AG04450 (cell line): ENCODE results near the gene UNC5A. TPM values are rescaled to one million over a fixed set of nuclear protein-coding genes. Genes with fewer than 3 reads are reported as not detected.

ENCODE experiments used
- CTCF ChIA-PET: fragments of 300-600, 350-600 bp; formaldehyde crosslinking; extraction: SDS; loops from one replicate; lab custom pipeline; 2022; ENCODE audit warnings: antibody characterized with exemption, inconsistent platforms; lab: Charles Lee
- POLR2A ChIA-PET: fragments of 350-600 bp; formaldehyde crosslinking; extraction: SDS; loops from one replicate; lab custom pipeline; 2021; ENCODE audit warnings: antibody characterized with exemption, inconsistent platforms; lab: Yijun Ruan, JAX
- DNase-seq: peaks from one replicate; pipeline ENCODE4 v3.0.0-alpha.2; 2011; ENCODE audit warnings: low read depth, low spot score
- H3K27ac ChIP-seq: one replicate; pipeline ENCODE4 v1.5.1; 2012; ENCODE audit warnings: low read depth, low read length, control low read depth
- H3K27me3 ChIP-seq: one replicate; pipeline ENCODE4 v1.6.0; 2012; ENCODE audit warnings: low read length; ENCODE audit not compliant: control insufficient read depth, insufficient read depth
- H3K4me3 ChIP-seq: 2 replicates; pipeline ENCODE4 v1.5.1; 2011; ENCODE audit warnings: mild to moderate bottlenecking, low read depth, low read length, control low read depth
- H3K9me3 ChIP-seq: 2 replicates; pipeline ENCODE4 v1.5.1; 2012; ENCODE audit warnings: low read length; ENCODE audit not compliant: control insufficient read depth, insufficient read depth
- CTCF ChIP-seq: IDR thresholded peaks from 2 replicates; pipeline ENCODE4 v1.5.1; 2011; ENCODE audit warnings: low read depth, low read length, control low read depth, inconsistent platforms
- polyA plus RNA-seq: library from polyadenylated mRNA; depleted of rRNA; stranded (reverse); fragments of >200 nt; gene quantifications from 2 replicates; pipeline ENCODE4 v1.2.3, GENCODE V29; 2011

The UNC5A gene
- polyA plus RNA-seq, 1 experiment = not detected

- Histone ChIP-seq H3K27me3 (no peaks in the 10 kb centered on the region), H3K27ac (no peak overlapping the region), H3K9me3 (no peaks in the 10 kb centered on the region), H3K4me3 (no peak overlapping the region)
- no peak for DNase-seq
- ChIA-PET CTCF (interaction anchor here (3.6 kb wide), 1 partner anchor 248 kb away, joined by 14 read pairs; no protein-coding TSS in a partner anchor), POLR2A (interaction anchor here (0.6 kb wide), 1 partner anchor 448 kb away, joined by 3 read pairs; no protein-coding TSS in a partner anchor)
- no peak for TF ChIP-seq CTCF
Measured at GRCh38 chr5:176908675-176909368, 98.5 kb downstream of the UNC5A start.

GRCh38 chr5:176912115-176912514 is 101.8 kb downstream of the UNC5A start:
- POLR2A ChIA-PET = interaction anchor here (0.7 kb wide), 4 partner anchors 11 to 346 kb away, joined by 3 to 4 read pairs (median 3); no protein-coding TSS in a partner anchor
- no peak for TF ChIP-seq CTCF
- peak; percentile 6 for DNase-seq
- Histone ChIP-seq H3K27ac (no peak overlapping the region), H3K9me3 (no peaks in the 10 kb centered on the region), H3K27me3 (no peaks in the 10 kb centered on the region), H3K4me3 (no peak overlapping the region)
- CTCF ChIA-PET = interaction anchor here (0.5 to 3.6 kb wide), 4 partner anchors 251 to 269 kb away, joined by 3 to 14 read pairs (median 3); no protein-coding TSS in a partner anchor

GRCh38 chr5:176915906-176916305 is 105.5 kb downstream of the UNC5A start:
- ChIA-PET CTCF (interaction anchor here (1.1 to 1.4 kb wide), 2 partner anchors 255 to 258 kb away, joined by 7 to 10 read pairs; no protein-coding TSS in a partner anchor), POLR2A (no interaction called here)
- DNase-seq = no peak
- H3K27me3 ChIP-seq = no peaks in the 10 kb centered on the region
- H3K9me3 ChIP-seq = no peaks in the 10 kb centered on the region
- no peak overlapping the region for H3K4me3 ChIP-seq
- TF ChIP-seq CTCF = no peak
- H3K27ac ChIP-seq = no peak overlapping the region

- H3K27ac ChIP-seq = no peak overlapping the region
- no peak overlapping the region for H3K4me3 ChIP-seq
- no peaks in the 10 kb centered on the region for H3K27me3 ChIP-seq
- TF ChIP-seq CTCF = no peak
- ChIA-PET POLR2A (no interaction called here), CTCF (interaction anchor here (1.1 to 1.4 kb wide), 2 partner anchors 256 to 258 kb away, joined by 7 to 10 read pairs; no protein-coding TSS in a partner anchor)
- no peak for DNase-seq
- no peaks in the 10 kb centered on the region for H3K9me3 ChIP-seq
Measured at GRCh38 chr5:176916337-176916736, 106.0 kb downstream of the UNC5A start.

GRCh38 chr5:176918613-176919012 is 108.3 kb downstream of the UNC5A start:
- Histone ChIP-seq H3K4me3 (no peak overlapping the region), H3K27me3 (no peaks in the 10 kb centered on the region), H3K27ac (no peak overlapping the region), H3K9me3 (no peaks in the 10 kb centered on the region)
- CTCF ChIA-PET = no interaction called here
- no peak for TF ChIP-seq CTCF
- no peak for DNase-seq
- POLR2A ChIA-PET = no interaction called here
